ENCODE results near the gene LAX1.

- no peak for TF ChIP-seq CTCF (IDR thresholded peaks at IDR 0.05)
- TF ChIP-seq POLR2A (IDR thresholded peaks at IDR 0.05), result no peak
Measured at GRCh38 chr1:203722909-203723308, 42.1 kb upstream of the LAX1 start.
